Uterus (tissue), 2 donors: ENCODE data around the gene COMMD6.

Experiments
- CTCF ChIP-seq, 4 experiments: fragments of 200-600 bp in 2 of 4; fragments of 450-650 bp in 2 of 4; sonication (generic) in 2 of 4; IDR thresholded peaks; one replicate each; pipeline ENCODE4 v1.5.1; 2016 to 2019; ENCODE audit warnings: antibody characterized with exemption in 4 of 4, mild to moderate bottlenecking in 2 of 4, moderate library complexity in 1 of 4
- POLR2A ChIP-seq, 2 donors: fragments of 450-650 bp; IDR thresholded peaks; one replicate each; pipeline ENCODE4 v1.6.1; 2016; ENCODE audit warnings: antibody characterized with exemption in 2 of 2, mild to moderate bottlenecking in 1 of 2, moderate library complexity in 1 of 2

GRCh38 chr13:75533861-75534260, 3.8 kb downstream of the COMMD6 start:
- TF ChIP-seq CTCF (IDR thresholded peaks at IDR 0.05) (no peak), POLR2A (IDR thresholded peaks at IDR 0.05) (no peak)
